Measurements from ENCODE around the gene OLFM1.
A peak's percentile ranks its signal among the peaks of the same experiment; 100 is the strongest.

Gene OLFM1

DNA sequence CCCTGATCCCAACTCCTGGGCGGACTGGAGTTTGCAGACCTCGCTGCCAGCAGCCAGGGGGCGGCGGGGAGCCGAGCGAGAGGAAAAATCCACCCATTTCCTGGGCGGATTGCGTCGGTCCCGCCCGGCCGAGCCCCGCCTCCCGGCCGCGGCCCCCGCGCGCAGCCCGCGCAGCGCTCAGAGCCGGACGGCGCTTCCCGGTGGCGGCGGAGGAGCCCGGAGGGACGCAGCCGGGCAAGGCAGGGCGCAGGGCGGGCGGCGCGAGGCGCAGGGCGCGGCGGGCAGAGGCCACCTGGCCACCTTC is at the start of gene OLFM1:
TSS of gene OLFM1 (plus strand) at position 180 of the 304 bp plus-strand sequence. CDS start 322 bp downstream, outside the sequence.
- Histone ChIP-seq H3K9me3 (ENCODE audit: control insufficient read depth, low read length) (no peaks in the 10 kb centered on the region), H3K4me1 (ENCODE audit: control insufficient read depth, insufficient read depth, low read length) (peaks cover 15% of the 10 kb centered on the region), H3K27me3 (replicated peaks; ENCODE audit: control insufficient read depth, insufficient read depth, low read length) (peaks cover 45% of the 10 kb centered on the region), H3K36me3 (ENCODE audit: control insufficient read depth, insufficient read depth, low read length, severe bottlenecking) (no peaks in the 10 kb centered on the region), H3K4me3 (ENCODE audit: low read length) (peak within 1 kb of the TSS; percentile 72), H3K9ac (ENCODE audit: low read length) (peak within 1 kb of the TSS; percentile 34)
- DNase-seq (ENCODE audit: low read depth): peak; percentile 75

DNA sequence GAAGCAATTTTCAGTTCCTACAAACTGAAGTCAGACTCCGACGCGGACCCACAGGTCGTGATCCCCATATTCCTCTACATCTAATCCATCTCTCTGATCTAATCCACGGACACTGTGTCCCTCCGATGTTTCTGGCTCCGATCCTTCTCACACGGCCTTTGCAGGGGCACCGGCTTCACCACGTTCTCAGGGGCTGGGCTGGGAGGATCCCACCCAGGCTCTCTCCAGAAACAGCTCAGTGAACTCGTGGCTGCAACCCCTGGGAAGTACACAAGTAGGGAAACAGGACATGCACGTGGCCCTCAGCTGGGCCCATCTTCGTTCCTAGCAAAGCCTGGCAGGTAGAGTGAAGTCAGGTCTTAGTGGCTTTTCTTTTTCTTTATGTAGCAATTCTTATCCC is 49.1 kb upstream of the OLFM1 start:
- Histone ChIP-seq H3K4me3 (ENCODE audit: low read length) (no peak overlapping the region), H3K4me1 (ENCODE audit: control insufficient read depth, insufficient read depth, low read length) (no peaks in the 10 kb centered on the region), H3K27me3 (replicated peaks; ENCODE audit: control insufficient read depth, insufficient read depth, low read length) (peaks cover 60% of the 10 kb centered on the region), H3K36me3 (ENCODE audit: control insufficient read depth, insufficient read depth, low read length, severe bottlenecking) (no peaks in the 10 kb centered on the region), H3K9me3 (ENCODE audit: control insufficient read depth, low read length) (peaks cover 6% of the 10 kb centered on the region), H3K9ac (ENCODE audit: low read length) (no peak overlapping the region)
- no peak for DNase-seq (ENCODE audit: low read depth)

DNA sequence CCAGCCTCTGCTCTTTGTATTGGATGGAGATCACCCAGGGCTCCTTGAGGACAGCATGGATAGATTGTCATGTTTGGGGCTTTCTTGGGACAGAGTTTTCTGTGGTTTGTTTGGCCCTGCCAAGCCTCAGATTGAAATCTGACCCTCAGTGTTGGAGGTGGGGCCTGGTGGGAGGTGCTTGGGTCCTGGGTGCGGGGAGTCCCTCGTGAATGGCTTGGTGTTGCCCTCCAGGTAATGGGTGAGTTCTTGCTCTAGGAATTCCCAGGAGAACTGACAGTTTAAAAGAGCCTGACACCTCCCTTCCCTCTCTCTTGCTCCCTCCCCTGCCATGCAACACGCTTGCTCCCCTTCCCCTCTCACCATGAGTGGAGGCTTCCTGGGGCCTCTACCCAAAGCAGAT is 48.6 kb upstream of the OLFM1 start:
- Histone ChIP-seq H3K9me3 (ENCODE audit: control insufficient read depth, low read length) (peaks cover 6% of the 10 kb centered on the region), H3K9ac (ENCODE audit: low read length) (no peak overlapping the region), H3K36me3 (ENCODE audit: control insufficient read depth, insufficient read depth, low read length, severe bottlenecking) (no peaks in the 10 kb centered on the region), H3K4me3 (ENCODE audit: low read length) (no peak overlapping the region), H3K4me1 (ENCODE audit: control insufficient read depth, insufficient read depth, low read length) (no peaks in the 10 kb centered on the region), H3K27me3 (replicated peaks; ENCODE audit: control insufficient read depth, insufficient read depth, low read length) (peaks cover 60% of the 10 kb centered on the region)
- no peak for DNase-seq (ENCODE audit: low read depth)

DNA sequence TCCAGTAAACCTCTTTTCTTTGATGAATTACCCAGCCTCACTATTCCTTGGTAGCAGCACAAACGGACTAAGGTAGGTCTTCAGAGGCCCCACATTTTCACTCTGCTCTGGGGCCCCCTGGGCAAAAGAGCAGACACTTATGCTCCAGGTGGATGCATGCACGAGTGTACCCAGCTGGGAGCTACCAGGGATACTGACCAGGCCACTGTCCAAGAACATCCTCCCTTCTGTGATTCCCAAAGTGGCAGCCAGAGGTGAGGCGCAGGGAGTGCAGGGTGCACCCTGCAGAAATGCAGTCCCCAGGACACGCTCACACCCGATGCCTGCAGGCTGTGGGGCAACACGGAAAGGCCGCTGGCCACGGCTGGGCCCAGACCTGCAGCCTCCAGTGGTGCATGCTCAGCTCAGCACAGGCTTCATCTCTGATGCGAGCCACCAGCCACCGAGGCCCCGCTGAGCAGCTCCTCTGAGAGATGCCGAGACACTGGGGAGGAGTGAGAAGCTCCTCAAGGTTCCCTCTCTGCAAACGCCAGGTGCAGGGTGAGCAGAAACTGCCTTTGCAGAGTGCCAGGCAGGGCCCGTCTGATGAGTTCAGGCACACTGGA is 48.1 kb upstream of the OLFM1 start:
- no peak overlapping the region for H3K4me3 ChIP-seq (ENCODE audit: low read length)
- H3K9me3 ChIP-seq (ENCODE audit: control insufficient read depth, low read length): peaks cover 6% of the 10 kb centered on the region
- no peaks in the 10 kb centered on the region for H3K4me1 ChIP-seq (ENCODE audit: control insufficient read depth, insufficient read depth, low read length)
- no peak for DNase-seq (ENCODE audit: low read depth)
- no peak overlapping the region for H3K9ac ChIP-seq (ENCODE audit: low read length)
- H3K36me3 ChIP-seq (ENCODE audit: control insufficient read depth, insufficient read depth, low read length, severe bottlenecking): no peaks in the 10 kb centered on the region
- peaks cover 60% of the 10 kb centered on the region for H3K27me3 ChIP-seq (replicated peaks; ENCODE audit: control insufficient read depth, insufficient read depth, low read length)

DNA sequence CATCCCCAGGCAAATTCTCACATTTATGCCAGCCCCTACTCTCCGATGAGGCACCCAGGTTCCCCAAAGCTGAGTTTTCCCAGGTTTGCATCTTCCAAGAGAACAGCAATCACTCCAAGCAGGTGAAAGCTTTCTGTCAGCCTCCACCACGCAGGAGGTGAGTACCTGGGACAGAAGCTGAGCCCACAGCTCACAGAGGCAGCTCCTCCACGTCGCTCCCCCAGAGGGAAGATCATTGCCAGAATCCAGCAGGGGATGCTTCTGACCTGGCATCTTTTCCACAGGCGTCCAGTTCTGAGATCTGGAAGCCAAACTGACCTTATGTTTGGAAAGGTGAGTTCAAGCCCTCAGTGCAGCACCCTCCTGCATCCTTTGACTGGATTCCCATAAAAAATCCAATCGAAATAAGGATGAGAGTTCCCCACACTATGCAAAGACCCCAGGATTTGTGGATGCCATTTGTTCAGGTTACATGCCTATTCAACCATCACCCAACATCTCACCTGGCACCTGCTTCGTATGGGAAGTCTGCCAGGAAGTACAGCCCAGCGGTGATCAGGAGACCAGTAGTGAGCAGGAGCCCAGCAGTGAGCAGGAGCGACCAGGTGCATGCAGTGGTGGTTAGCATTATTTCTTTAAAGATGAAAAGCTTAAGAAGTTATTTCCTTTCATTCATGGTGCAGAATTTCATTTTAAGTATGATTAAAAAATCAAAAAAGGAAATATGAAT is 47.4 kb upstream of the OLFM1 start:
- Histone ChIP-seq H3K9ac (ENCODE audit: low read length) (no peak overlapping the region), H3K9me3 (ENCODE audit: control insufficient read depth, low read length) (peaks cover 6% of the 10 kb centered on the region), H3K27me3 (replicated peaks; ENCODE audit: control insufficient read depth, insufficient read depth, low read length) (peaks cover 57% of the 10 kb centered on the region), H3K4me3 (ENCODE audit: low read length) (no peak overlapping the region), H3K4me1 (ENCODE audit: control insufficient read depth, insufficient read depth, low read length) (no peaks in the 10 kb centered on the region), H3K36me3 (ENCODE audit: control insufficient read depth, insufficient read depth, low read length, severe bottlenecking) (no peaks in the 10 kb centered on the region)
- DNase-seq (ENCODE audit: low read depth): no peak

DNA sequence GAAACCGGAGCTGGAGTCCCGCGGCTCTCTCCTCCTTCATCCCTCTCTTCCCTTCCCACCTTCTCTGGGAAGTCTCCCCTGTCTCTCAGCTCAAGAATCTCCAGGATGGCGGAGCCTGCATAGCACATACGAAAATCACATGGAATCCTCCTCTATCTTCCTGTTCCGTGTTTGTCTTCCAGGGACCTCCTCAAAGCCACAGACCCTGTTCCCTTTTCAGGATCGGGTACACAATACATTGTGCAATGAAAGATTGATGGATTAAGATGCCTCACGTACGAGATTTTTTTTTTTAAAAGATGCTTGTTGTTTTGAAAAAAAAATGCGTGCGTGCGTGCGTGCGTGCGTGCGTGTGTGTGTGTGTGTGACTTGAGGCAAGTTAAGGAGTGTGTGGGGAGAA is 46.6 kb upstream of the OLFM1 start:
- peaks cover 54% of the 10 kb centered on the region for H3K27me3 ChIP-seq (replicated peaks; ENCODE audit: control insufficient read depth, insufficient read depth, low read length)
- no peaks in the 10 kb centered on the region for H3K4me1 ChIP-seq (ENCODE audit: control insufficient read depth, insufficient read depth, low read length)
- H3K9me3 ChIP-seq (ENCODE audit: control insufficient read depth, low read length): peaks cover 6% of the 10 kb centered on the region
- no peaks in the 10 kb centered on the region for H3K36me3 ChIP-seq (ENCODE audit: control insufficient read depth, insufficient read depth, low read length, severe bottlenecking)
- H3K4me3 ChIP-seq (ENCODE audit: low read length): no peak overlapping the region
- no peak overlapping the region for H3K9ac ChIP-seq (ENCODE audit: low read length)
- DNase-seq (ENCODE audit: low read depth): no peak

DNA sequence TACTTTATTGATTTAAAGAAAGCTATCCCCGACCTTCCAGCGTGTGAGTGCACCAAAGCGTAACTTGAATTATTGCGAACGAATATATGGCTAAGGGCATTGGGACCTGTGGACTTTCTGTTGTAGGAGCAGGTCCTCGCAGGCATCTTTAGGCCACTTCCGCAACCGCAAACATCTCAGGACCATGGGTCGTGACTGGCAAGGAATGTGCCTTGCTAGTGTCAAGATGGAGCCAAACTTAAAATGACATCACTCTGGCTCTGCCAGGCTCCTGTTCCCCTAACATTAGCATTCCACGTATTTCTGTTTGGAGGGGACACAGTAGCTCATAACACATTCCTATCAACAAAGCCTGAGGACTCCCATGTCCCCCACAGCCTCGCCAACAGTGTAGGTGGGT is 44.1 kb upstream of the OLFM1 start:
- no peaks in the 10 kb centered on the region for H3K4me1 ChIP-seq (ENCODE audit: control insufficient read depth, insufficient read depth, low read length)
- no peaks in the 10 kb centered on the region for H3K36me3 ChIP-seq (ENCODE audit: control insufficient read depth, insufficient read depth, low read length, severe bottlenecking)
- no peak overlapping the region for H3K4me3 ChIP-seq (ENCODE audit: low read length)
- H3K9me3 ChIP-seq (ENCODE audit: control insufficient read depth, low read length): peaks cover 6% of the 10 kb centered on the region
- peaks cover 34% of the 10 kb centered on the region for H3K27me3 ChIP-seq (replicated peaks; ENCODE audit: control insufficient read depth, insufficient read depth, low read length)
- no peak overlapping the region for H3K9ac ChIP-seq (ENCODE audit: low read length)
- DNase-seq (ENCODE audit: low read depth): no peak

DNA sequence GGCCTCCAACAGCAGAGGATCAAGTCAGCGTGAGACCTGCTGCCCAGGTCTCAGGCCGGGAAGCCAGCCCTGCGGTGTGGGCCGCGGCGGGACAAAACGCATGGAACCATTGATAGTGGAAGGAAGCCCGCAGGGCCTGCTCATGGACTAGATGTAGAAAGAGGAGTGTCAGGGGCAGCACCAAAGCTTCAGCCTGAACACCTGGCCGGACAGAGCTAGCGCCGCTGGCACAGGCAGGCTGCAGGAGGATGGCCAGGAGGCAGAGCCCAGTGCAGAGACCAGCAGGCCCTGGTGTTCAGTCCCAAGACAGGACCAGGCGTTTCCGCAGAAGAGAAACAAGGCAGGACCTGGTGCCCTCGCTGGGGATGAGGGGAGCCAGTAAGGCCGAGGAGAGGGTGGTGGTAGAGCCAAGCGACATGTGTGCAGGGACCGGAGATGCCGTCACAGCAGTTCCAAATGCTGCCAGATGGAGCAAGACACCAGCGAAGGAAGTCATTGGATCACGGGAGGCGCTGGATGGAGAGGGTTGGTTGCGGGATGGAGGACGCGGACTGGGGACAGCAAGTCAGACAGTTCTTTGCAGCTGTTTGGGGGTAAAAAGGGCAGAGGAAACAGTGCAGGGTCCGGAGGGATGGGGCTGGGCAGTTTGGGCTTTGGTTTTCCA is 42.1 kb upstream of the OLFM1 start:
- H3K9ac ChIP-seq (ENCODE audit: low read length): no peak overlapping the region
- H3K36me3 ChIP-seq (ENCODE audit: control insufficient read depth, insufficient read depth, low read length, severe bottlenecking): no peaks in the 10 kb centered on the region
- no peak overlapping the region for H3K4me3 ChIP-seq (ENCODE audit: low read length)
- H3K9me3 ChIP-seq (ENCODE audit: control insufficient read depth, low read length): peaks cover 6% of the 10 kb centered on the region
- no peak for DNase-seq (ENCODE audit: low read depth)
- H3K4me1 ChIP-seq (ENCODE audit: control insufficient read depth, insufficient read depth, low read length): no peaks in the 10 kb centered on the region
- peaks cover 19% of the 10 kb centered on the region for H3K27me3 ChIP-seq (replicated peaks; ENCODE audit: control insufficient read depth, insufficient read depth, low read length)

DNA sequence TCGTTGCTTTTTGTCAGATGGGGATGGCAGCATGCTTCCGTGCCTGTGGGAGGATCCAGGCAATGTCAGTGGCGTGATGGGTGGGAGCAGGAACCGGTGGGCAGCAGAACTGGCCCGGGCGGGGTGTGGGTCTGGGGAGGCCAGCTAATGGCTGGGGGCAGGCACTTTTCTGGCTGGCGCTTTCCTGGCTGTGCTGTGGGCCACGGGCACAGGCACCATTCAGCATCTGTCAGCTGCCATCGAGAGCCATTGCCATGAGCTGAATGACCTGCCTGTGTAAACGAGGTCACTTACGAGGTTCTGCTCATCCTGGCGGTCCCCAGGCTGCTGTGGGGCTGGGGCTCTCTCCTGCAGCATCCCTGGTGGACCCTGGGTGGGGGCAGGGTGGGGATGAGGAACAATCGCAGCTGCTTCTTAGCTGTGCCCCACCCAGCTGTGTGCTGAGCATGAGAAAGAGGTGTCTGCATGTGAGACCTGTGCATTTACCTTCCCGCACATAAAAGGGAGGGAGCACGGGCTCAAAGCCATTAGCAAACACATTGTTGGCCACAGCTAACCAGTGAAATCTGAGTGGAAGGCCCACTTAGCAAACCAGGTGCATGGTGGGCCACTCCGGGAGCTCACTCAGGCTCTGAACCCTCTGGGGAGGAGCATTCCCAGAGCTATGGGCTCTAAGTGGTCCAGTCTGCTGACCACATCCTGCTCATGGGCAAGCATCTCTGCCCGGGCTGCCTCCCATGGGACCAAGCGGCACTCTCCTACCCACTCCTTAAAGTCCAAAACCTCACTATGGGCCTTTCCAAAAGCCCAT is 41.3 kb upstream of the OLFM1 start:
- no peak for DNase-seq (ENCODE audit: low read depth)
- Histone ChIP-seq H3K27me3 (replicated peaks; ENCODE audit: control insufficient read depth, insufficient read depth, low read length) (peaks cover 23% of the 10 kb centered on the region), H3K36me3 (ENCODE audit: control insufficient read depth, insufficient read depth, low read length, severe bottlenecking) (no peaks in the 10 kb centered on the region), H3K4me1 (ENCODE audit: control insufficient read depth, insufficient read depth, low read length) (no peaks in the 10 kb centered on the region), H3K9me3 (ENCODE audit: control insufficient read depth, low read length) (peaks cover 6% of the 10 kb centered on the region), H3K4me3 (ENCODE audit: low read length) (no peak overlapping the region), H3K9ac (ENCODE audit: low read length) (no peak overlapping the region)

DNA sequence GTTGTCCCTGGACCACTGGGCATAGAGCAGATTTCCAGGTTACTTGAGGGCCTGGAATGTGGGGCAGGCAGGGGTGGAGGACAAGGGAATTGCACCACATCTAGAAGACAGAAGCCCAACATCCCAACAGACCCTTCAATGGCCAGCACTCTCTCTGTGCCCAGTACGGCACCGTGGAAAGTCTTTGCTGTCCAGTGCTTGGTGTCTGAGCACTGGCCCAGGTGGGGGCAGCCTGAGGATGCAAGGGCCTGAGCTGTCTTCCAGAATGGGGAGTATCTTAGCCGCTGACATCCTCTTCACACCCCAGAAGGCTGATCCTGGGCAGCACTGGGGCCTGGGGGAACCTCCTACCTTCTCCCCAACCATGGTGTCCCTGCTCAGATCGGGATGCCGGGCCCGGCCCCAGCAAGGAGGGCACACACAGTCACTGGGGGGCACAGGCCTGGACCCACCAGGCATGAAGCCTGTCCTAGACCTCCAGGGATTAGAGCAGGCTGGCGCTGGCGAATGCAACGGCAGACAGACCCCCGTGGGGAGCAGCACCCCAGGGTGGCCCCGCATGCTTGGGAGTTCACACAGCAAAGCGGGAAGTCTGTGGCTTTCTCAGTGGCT is 40.6 kb upstream of the OLFM1 start:
- H3K36me3 ChIP-seq (ENCODE audit: control insufficient read depth, insufficient read depth, low read length, severe bottlenecking): no peaks in the 10 kb centered on the region
- H3K9ac ChIP-seq (ENCODE audit: low read length): no peak overlapping the region
- no peak for DNase-seq (ENCODE audit: low read depth)
- H3K4me1 ChIP-seq (ENCODE audit: control insufficient read depth, insufficient read depth, low read length): no peaks in the 10 kb centered on the region
- H3K9me3 ChIP-seq (ENCODE audit: control insufficient read depth, low read length): no peaks in the 10 kb centered on the region
- no peak overlapping the region for H3K4me3 ChIP-seq (ENCODE audit: low read length)
- H3K27me3 ChIP-seq (replicated peaks; ENCODE audit: control insufficient read depth, insufficient read depth, low read length): peaks cover 17% of the 10 kb centered on the region

DNA sequence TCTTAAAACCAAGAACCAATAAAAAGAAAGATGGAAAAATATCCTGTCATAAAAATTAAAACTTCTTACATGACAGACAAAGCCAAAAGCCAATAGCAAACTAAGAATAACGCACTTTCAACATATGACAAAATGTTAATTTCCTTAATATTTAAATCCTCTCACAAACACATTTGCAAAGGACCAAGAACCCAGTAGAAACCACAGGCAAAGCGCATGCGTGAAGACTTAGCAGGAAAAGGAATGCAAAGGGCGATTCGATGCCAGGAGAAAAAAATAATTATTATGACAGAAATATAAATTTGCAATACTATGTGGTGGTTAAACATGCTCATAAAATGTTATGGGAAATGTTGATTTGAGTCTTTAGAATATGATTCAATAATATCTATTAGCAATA is 39.9 kb upstream of the OLFM1 start:
- H3K36me3 ChIP-seq (ENCODE audit: control insufficient read depth, insufficient read depth, low read length, severe bottlenecking): no peaks in the 10 kb centered on the region
- H3K4me3 ChIP-seq (ENCODE audit: low read length): no peak overlapping the region
- H3K27me3 ChIP-seq (replicated peaks; ENCODE audit: control insufficient read depth, insufficient read depth, low read length): peaks cover 11% of the 10 kb centered on the region
- DNase-seq (ENCODE audit: low read depth): no peak
- no peaks in the 10 kb centered on the region for H3K9me3 ChIP-seq (ENCODE audit: control insufficient read depth, low read length)
- H3K4me1 ChIP-seq (ENCODE audit: control insufficient read depth, insufficient read depth, low read length): no peaks in the 10 kb centered on the region
- no peak overlapping the region for H3K9ac ChIP-seq (ENCODE audit: low read length)

All from adipocyte (in vitro differentiated cells).